GM21367 (cell line): ENCODE data around the gene AUTS2.

Experiments
- ATAC-seq: cut with Tn5 transposase; IDR thresholded peaks from one replicate; pipeline ENCODE4 v1.9.1; 2021; ENCODE audit not compliant: unreplicated experiment

Gene AUTS2

DNA sequence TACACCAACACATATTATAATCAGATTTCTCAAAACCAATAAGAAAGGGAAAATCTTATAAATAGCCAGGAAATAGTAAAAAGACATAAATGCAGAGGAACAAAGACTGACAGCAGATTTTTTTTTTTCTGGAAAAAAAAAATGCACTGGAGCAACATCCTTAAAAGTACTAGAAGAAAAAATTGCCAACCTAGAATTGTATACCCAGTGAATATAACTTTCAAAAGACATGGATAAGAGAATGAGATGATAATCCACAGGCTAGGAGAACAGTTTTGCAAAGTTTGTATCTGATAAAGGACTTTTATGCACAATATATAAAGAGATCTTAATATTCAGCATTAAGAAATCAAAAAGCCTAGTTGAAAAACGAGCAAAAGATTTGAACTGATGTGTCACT, 554.0 kb downstream of the AUTS2 start:
- no peak for ATAC-seq

- ATAC-seq, result no peak
These were observed 555.7 kb downstream of the AUTS2 start for GRCh38 chr7:70153933-70154332.

- ATAC-seq, result no peak
These were observed 556.4 kb downstream of the AUTS2 start for GRCh38 chr7:70154521-70155180.

DNA sequence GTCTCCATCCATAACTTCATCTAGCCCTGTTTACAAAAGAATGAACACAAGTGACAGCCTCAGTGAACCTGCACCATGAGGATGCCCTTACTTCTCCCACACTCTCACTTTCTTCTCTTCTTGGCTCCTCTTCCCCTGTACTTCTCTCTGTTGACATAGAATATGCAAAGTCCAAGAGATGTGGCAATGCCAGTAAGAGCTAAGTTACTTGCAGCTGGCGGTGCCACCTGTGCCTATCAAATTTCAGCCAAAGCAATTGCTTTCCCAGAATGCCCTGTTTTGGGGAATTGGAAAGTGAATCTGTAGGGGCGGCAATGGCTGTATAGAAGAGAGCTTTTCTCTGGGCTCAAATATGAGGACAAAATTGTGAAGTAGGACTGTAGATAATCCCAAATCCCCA, 557.8 kb downstream of the AUTS2 start:
- no peak for ATAC-seq

GRCh38 chr7:70159121-70159520, 560.8 kb downstream of the AUTS2 start:
- ATAC-seq, result no peak

DNA sequence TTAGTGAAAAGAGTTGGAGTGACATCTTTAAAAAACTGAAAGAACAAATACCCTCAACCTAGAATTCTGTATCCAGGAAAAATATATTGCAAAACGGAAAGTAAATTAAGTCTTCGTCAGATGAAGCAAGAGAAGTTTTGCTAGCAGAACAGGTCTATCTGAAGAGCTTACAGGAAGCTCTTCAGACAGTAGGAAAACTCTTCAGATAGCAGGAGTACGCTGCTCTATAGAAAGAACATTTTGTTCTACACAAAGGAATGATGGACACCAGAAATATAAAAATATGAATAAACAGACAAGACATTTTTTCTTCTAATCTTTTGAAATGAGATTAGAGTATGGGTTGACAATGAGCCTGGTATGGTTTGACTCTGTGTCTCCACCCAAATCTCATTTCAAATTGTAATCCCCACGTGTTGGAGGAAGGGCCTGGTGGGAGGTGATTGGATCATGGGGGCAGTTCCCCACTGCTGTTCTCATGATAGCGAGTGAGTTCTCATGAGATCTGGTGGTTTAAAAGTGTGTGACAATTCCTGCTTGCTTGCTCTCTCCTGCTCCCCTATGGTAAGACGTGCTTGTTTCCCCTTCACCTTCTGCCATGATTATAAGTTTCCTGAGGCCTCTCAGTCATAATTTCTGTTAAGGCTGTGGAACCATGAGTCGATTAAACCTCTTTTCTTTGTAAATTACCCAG, 567.3 kb downstream of the AUTS2 start:
- no peak for ATAC-seq

DNA sequence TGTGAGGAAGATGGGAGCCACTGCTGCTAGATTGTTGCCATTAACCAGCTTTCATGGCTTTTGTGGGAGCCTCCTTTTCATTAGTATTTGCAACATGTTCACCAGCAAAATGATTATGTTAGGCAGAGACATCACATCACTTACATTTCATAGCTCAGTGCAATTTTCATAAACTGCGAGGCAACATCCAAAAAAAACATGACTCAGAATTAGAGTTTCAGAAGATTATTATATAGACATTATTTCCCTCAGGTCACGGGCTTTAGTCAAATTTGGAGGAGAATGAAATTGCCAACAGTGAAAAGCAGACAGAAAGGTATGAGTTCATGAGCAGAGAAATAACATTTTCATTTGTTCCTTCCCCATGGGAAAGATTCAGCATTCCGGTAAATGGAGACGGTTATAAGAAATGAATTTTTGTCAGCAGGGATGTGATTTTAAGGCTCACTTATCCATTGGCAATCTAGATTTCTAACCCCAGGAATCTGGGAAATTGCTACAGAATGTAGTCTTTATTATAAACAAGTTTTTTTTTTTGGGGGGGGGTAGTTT, 573.2 kb downstream of the AUTS2 start:
- no peak for ATAC-seq

GRCh38 chr7:70177166-70177565, 578.9 kb downstream of the AUTS2 start:
- ATAC-seq, result no peak

GRCh38 chr7:70178211-70178610, 579.9 kb downstream of the AUTS2 start:
- no peak for ATAC-seq

DNA sequence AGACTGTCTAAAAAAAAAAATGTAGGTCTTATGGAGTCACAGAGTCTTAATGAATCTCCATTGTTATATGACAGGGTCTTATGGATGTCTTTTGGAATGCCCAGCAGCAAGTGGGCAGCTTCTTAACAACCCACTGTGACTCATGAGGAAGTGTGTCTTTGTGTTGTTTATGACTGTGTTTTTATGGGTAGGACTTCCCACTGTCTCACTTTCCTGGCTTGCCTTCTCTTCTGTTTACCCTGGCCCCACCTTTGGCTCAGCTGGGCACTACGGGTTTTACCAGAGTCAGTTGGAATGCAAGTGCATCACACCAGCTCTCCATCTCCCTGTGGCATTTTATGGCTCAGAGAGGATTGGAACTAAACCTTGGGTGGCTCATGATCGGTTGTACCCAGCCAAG, 580.5 kb downstream of the AUTS2 start:
- ATAC-seq, result no peak

DNA sequence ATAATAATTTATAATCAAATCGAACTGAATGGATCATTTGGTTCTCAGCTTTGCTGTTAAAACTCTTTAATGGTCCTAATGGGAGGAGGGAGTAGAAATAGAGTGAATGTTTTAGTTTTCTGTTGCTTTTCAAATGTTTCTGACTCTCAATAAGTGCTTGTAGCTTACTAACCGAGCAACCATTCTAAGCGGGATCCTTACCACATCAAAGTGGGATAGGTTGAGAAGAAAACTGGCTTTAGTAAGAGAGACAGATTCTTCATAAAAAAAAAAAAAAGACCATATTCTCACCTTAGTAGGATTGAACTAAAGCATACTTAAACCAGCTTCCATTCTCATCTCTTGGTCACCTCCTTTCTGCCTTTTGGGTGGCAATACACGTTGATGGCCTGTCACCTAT, 584.2 kb downstream of the AUTS2 start:
- ATAC-seq, result no peak

DNA sequence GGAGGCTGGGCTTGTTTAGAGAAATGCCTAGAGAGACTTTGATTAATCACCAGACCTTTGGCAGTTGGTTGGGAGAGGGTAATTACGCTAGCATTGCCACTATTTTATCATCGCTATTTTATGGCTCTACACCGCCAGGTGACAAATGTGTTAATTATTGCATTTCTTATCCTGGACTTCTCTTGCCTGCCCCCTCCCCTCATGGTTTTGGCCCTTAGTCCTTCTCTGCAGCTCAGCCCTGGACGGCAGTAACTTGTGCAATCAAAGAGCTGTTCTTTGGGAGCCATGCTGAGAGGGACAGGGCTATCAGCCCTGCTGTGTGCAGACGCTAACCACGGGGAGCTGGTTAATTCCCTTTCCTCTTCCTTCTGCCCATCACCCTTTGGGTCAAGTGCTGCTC, 585.0 kb downstream of the AUTS2 start:
- ATAC-seq, result no peak

- ATAC-seq, result no peak
These were observed 590.8 kb downstream of the AUTS2 start for GRCh38 chr7:70188901-70189650.

- no peak for ATAC-seq
These were observed 591.5 kb downstream of the AUTS2 start for GRCh38 chr7:70189776-70190175.

GRCh38 chr7:70190281-70190680, 592.0 kb downstream of the AUTS2 start:
- ATAC-seq, result no peak

GRCh38 chr7:70193514-70193913, 595.2 kb downstream of the AUTS2 start:
- ATAC-seq, result no peak

- ATAC-seq, result no peak
These were observed 610.2 kb downstream of the AUTS2 start for GRCh38 chr7:70208236-70209063.

GRCh38 chr7:70210200-70210935, 612.1 kb downstream of the AUTS2 start:
- ATAC-seq, result no peak

GRCh38 chr7:70210936-70211310, 612.6 kb downstream of the AUTS2 start:
- no peak for ATAC-seq

GRCh38 chr7:70212281-70212680, 614.0 kb downstream of the AUTS2 start:
- no peak for ATAC-seq
